GM19238 (cell line): ENCODE data around the gene LY6G6C.

Experiments
- DNase-seq: peaks from one replicate; pipeline ENCODE4 v3.0.0; 2011; ENCODE audit warnings: low spot score; ENCODE audit not compliant: insufficient read length

The LY6G6C gene, protein sequence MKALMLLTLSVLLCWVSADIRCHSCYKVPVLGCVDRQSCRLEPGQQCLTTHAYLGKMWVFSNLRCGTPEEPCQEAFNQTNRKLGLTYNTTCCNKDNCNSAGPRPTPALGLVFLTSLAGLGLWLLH

DNA sequence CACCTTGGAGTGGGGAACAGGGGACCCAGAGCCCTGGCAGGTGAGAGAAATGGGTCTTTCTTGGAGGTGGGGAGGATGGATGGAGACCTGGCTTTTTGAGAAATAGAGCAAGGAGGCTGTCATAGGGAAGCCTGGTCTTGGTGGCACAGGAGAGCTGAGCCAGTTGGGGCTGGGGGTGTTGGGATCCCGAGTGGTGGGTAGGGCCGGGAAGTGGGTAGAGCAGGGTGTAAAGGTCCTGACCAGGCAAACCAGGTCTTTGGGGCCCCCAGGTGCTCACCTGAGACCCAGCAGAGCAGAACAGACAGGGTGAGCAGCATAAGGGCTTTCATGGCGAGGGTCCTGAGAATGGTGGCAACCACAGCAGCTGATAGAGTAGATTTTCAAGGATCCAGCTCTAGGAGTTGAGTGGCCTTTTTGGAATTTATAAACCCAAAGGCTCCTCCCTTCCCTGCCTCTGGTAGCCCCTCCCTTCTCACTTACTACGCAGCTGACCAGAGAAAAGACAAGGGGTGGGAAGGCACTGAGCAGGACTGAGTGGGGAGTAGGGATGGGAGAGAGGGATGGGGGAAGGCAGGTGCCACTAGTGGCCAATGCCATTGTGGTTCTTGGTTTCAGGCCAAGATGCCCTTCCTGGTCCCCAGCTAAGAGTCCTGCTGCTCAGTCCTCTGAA is at the start of gene LY6G6C:
LY6G6C (minus strand) TSS at position 396 of the 670 bp plus-strand sequence; CDS start at position 329, 67 bp downstream.
- no peak for DNase-seq

DNA sequence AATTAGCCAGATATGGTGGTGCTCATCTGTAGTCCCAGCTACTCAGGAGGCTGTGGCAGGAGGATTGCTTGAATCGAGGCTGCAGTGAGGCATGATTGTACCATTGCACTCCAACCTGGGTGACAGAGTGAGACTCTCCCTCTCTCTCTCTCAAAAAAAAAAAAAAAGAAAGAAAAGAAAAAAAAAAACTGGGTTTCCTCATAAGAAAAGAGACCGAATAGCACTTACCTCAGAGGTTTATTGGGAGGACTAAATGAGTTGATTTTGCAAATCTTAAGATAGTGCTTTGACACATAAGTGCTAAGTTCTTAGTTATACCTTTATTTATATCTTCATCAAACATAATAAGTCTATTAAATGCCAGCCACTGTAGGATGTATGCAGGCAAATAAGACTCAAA is 49.3 kb upstream of the LY6G6C start:
- no peak for DNase-seq

DNA sequence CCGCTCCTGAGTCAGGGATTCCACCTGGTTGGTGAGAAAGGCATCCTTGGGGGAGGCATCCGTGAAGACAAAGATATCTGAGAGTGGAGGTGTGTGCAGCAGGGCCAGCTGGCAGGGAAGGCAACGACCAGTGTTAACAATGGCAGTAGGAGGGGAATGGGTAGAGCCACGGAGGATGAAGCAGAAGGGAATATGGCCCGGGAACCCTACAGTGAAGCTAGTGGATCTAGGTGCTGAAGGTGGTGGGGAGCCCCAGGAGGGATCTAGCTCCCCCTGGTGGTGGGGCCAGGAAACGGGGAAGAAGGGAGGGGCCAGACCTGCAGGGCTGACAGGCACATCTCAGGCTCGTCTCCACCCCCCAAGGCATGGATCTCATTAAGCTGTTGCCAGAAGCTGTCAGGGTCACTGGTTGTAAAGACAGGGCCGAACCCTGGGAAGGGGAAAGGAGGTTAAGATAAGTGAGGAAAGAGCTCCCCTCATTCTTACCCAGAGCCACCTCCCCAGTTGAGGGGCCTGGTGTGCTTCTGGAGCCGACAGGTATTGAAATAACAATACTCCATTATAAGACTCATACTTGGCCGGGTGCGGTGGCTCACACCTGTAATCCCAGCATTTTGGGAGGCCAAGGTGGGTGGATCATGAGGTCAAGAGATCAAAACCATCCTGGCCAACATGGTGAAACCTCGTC is 48.3 kb upstream of the LY6G6C start:
- peak; percentile 87 for DNase-seq

DNA sequence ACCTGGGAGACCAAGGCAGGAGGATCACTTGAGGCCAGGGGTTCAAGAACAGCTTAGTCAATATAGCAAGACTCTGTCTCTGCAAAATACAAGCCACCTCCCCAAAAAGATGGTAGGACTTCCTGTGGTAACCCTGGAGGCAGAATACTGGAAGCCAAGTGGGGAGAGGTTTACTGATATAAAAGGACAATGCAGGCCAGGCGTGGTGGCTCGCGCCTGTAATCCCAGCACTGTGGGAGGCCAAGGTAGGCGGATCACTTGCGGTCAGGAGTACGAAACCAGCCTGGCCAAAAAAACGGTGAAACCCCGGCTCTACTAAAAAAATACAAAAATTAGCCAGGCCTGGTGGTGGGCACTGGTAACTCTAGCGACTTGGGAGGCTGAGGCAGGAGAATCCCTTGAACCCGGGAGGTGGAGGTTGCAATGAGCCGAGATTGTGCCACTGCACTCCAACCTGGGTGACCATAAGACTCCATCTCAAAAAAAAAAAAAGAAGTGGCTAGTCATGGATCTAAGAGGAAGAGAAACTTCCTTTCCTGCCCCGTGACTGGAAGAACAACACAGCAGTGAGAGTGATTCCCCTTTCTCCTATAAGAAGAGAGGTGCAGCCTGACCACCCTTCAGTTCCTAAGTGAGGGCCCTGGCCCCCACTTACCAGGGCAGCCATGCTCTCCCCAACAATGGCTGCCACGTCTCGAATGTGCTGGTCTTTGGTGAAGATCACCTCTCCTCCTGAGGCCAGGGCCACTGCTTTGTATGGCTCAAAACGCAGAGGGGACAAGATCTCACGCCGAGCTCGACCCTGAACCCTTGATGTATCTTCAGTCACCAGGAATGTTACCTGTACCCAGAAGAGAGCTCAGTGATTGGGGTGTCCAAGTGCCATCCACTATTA is 47.1 kb upstream of the LY6G6C start:
- DNase-seq, result no peak

DNA sequence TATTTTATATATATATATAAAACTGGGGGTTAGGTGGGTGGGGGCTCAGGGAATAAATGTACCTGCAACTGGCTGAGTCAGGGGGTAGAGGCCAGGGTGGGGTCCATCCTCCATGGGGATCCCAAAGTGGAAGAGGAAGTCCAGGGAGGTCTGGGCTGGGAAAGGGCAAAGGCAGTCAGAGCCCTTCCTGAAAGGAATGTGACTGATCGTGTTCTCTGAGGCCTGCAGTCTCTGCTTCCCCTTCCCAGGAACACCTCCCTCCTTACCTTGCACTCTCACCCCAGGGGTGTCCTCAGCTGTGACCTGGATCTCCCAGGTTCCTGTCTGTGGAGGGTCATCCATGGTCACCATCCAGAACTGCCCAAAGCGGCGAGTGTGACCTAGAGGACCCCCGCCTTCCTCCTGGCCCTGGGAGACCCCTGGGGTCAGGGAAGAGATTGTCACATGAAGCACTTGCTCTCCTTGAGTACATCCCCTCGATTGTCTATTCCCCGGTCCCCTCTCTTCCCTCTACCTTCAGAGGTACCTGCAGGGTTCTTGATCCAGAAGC is 45.6 kb upstream of the LY6G6C start:
- DNase-seq, result no peak

DNA sequence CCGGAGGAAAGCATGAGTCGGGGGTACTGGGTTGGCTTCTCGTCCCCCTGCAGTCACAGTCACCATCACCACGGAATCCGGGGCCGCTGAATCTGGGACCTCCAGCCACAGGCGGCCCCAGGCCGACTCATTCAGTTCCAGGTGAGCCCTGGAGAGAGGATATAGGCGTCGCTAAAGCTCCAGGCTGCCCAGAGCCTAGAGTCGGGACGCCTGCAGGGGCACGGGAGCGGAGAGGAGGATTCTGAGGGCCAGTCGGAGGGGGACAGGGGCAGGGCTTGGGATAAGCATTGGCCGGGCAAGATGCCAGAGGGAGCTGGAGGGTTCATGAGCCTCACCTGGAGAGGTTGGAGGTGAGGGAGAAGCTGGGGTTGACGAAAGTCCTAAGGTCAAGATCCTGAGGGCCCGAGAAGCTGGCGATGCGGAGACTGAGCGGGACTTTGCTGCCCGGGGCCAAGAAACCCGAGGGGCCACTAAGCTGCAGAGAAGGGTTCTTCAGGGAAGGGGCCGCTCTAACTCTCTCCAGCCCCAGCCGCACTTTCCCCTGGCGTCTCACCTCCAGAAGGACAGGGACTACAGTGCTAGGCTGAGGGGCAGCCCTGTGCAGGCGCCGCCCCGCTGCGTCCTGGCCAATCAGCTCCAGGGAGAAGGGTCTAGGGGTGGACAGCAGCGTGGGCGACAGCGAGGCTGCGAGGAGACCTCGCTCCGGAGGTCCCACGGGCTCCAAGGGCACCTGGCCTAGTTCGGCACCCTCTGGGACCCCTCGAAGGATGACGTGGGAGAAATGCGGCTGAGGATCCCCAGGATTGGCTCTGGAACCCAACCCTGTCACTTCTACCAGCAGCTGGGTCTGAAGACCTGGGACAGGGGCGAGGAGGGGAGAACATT is 44.6 kb upstream of the LY6G6C start:
- no peak for DNase-seq

DNA sequence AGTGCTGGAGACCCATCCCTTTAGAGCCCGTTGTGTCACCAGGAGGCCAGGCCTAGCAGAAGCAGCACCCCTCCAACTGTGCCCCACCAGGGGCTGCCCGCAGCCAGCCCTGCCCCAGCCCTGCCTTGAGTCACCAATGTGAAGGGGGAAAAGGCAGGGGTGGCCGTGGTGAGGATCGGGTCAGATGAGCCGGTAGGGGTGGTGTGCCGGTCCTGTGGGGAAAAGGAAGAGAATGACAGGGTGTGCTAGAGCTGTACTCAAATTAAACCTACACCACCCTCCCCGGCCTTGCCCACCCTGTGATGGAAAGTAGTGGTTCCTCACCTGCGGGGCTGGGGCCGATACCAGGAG is 44.0 kb upstream of the LY6G6C start:
- DNase-seq, result no peak

DNA sequence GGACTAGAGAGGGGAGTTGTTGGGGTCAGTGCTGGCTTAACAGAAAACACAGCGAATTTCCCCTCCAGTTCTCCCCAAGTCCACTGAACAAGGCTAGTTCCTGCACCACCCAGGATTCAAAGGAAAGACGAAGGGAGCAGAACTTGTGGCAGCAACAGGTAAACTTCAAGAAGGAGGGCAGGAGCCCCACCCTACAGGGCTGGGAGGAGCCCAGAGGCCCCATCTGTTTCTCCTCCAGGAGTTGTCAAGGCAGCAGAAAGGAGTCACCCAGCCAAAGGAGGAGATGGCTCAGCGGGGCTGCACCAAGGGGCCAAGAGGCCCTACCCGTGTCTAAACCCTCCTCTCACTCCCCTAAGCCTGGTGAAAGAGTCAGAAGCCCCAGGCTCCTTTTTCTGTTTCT is 42.7 kb upstream of the LY6G6C start:
- DNase-seq, result no peak

DNA sequence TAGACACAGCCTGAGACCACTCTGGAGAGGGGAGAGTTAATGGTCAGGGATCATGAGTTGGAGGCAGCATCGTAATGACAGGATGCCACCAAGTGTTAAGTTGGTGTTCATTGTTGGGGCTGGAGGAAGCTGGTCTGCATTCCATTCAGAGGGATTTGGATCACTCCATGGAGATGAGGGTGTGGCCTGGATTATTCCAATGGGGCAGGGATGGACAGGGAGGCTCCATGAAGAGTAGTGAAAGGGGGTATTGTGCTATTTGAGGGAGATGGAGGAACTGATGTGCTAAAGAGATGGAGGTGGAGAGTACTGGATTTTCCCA is 42.0 kb upstream of the LY6G6C start:
- no peak for DNase-seq

DNA sequence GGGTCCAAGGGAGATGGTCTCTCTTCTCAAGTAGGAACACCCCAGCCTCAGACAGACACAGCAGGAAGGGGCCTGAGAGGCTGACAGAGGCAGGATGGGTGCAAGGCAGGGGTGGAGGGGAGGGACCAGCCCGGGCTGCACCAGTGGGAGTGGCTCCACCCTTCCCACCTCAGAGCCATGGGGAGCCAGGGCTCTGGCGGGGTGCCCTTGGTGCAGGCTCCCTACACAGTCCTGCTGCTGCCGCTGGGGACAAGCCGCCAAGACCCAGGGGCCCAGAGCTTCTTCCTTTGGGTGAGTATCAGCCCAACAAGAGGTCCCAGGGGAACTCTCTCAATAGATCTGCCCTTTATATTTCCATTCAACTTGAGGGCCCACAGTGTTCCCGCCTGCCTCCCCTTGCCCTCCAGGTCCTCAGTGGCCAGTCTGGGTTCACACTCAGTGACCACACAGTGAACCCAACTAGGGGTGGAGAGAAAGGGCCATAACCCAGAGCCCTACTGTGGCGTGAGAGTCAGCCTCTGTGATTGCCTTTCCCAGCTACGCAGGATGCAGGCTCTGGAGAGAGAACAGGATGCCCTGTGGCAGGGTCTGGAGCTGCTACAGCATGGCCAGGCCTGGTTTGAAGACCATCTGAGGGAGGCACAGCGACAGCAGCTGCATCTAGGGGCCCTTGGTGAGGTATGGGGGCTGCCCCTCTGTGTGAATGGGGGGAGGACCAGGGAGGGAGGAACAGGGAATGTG is 41.5 kb upstream of the LY6G6C start:
- DNase-seq, result no peak

DNA sequence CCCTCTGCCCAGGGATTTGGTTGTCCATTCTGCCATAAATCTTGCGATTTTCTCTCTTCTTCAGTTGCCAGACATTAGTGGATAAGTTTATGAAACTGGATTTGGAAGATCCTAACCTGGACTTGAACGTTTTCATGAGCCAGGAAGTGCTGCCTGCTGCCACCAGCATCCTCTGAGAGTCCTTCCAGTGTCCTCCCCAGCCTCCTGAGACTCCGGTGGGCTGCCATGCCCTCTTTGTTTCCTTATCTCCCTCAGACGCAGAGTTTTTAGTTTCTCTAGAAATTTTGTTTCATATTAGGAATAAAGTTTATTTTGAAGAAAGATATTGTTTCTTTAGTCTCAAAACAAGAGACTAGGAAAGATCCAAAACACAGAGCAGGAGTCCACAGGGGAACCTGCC is 40.8 kb upstream of the LY6G6C start, which contains the start of gene SAPCD1:
SAPCD1 (plus strand) TSS at position 301 of the 400 bp plus-strand sequence. CDS start 399 bp downstream, outside the sequence.
- no peak for DNase-seq

DNA sequence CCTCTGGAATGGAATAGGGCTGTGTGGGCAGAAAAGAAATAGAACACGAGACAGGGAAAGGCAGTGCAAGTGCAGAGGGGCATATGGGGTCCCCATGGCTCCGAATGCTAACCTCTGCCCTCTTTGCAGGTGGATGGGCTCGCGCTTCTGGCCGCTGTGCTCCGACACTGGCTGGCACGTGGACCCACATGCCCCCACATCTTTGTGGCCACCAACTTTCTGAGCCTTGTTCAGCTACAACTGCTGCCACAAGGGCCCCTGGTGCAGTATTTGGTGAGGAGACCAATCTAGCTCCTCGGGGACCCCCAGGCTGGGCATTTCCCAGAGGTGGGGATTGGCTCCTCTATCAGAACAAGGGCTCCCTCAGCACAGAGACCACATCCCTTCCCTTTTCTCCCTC is 39.8 kb upstream of the LY6G6C start:
- no peak for DNase-seq

DNA sequence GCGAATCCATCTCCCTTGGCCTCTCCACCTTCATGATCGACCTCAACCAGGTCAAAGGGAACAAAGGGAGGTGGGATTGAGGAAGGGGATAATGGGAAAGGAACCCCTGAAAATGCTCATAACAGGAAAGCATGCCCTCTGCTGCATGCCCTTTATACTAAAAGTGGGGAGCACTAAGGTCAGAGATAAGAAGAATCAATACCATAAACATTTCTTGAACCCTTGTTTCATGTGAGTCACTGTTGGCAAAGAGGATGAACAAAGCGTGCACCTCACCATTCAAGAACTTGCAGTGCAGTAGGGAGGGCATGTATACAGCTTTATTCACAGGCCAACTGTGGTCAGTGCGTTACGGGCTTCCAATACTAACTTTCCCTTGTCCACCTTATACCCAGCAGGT is 39.2 kb upstream of the LY6G6C start:
- DNase-seq, result no peak

DNA sequence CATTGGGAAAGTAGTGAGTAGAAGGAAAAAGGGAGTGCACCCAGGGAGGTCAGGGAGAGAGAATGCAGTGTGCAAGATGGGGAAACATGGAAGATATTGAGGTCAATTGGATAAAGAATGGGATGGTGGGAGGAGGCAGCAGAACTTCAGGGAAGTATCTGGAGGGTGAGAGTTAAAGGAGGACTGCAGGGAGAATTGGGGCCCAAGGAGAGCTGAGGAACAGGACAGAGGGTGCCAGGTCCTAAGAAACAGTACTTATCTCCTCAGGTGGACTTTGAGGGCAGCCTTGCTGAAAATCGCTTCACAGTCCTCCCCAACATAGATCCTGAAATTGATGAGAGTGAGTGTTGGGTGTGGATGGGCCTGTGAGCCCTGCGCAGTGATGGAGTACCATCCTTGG is 36.7 kb upstream of the LY6G6C start:
- DNase-seq, result no peak

DNA sequence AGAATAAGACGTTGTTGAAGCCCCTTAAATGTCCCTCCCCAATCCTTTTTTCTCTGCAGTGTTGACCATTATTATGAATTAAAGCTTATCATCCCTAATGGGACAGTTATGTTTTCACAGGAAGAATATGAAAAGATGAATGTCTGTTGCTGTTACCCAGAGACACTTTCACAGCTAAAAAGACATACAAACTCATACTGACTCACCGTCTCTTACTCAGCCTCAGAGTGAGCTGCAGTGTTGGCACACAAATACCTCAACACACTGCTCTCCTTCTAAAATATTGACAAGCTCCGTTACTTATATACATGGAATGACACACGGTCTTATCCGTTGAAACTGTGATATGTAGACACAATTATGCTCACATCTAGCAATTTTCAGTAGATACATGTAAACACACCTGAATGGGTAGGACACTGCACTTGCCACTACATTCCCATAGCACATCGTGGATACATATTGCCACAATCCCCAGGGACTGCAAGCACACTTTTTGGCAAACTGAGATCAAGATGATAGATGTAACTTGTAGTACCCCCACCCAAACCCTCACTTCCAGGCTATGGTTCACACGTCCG is 31.3 kb upstream of the LY6G6C start:
- DNase-seq, result no peak

DNA sequence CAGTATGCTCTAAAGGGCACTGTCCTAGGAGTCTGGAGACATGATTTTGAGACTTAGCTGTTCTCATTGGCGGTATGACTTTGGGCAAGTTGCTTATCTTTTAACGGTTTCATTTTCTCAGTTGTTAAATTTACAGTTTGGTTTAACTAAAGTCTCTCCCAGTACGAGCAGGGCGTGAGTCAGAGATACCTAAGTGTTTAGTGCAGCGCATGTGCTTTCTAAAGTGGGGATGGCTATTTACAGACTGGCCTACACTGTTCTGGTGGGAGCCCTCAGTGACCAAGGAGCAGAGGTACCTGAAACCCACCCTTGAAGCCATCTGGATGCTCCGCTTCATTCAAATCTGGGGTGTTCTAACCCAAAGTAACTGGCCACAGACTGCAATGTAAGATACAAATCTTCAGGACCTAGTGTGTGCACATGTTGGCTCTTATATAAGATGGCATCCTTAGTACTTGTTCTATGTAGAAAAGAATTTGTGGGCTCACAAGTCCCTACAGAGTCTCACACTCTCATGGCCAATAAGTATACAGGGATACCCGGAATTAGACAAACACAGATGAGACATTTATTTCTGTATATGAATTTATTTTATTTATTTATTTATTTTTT is 29.0 kb upstream of the LY6G6C start:
- no peak for DNase-seq

DNA sequence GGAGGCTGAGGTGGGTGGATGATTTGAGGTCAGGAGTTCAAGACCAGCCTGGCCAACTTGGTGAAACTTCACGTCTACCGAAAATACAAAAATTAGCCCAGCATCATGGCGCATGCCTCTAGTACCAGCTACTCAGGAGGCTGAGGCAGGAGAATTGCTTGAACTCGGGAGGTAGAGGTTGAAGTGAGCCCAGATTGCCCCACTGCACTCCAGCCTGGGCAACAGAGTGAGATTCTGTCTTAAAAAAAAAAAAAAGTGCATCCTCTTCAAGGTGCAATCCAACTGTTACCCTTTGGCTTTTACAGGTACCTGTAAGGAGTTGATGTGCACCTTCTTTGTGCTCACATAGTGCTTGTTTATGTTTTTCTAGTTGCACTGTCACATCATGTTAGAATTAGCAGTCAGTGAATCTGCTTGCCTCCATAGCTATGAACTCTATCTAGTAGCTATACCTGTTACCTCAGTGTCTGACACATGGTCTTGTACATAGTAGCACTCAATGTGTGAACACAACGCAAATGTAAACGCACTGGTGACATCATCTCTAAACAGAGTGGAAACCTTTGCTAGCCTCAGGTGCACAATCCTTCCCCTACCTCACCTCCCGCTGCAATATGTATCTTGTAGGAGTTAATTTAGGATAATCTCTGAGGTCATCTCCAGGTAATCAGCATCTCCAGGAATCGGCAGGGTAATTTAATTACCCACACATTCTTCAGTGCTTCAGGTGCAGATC is 27.9 kb upstream of the LY6G6C start:
- DNase-seq, result no peak

DNA sequence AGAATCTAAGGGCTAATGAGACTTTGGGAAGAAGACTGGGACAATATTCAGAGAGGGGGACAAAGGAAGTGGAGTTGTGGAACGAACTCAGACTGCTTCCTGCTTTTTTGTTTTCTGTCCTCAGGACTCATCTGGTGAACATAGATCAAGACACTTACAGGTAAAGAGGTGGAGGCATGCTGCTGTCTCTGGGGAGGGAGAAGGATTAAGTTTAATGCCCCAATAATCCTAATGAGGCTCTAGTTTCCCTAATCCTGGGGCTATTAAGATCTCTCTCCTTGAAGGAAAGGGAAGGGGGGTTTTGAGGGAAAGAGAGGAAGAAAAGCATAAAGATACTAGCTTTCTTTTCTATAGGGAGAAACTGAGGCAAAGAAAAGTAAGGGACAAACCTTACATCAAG is 22.9 kb upstream of the LY6G6C start:
- DNase-seq, result no peak

DNA sequence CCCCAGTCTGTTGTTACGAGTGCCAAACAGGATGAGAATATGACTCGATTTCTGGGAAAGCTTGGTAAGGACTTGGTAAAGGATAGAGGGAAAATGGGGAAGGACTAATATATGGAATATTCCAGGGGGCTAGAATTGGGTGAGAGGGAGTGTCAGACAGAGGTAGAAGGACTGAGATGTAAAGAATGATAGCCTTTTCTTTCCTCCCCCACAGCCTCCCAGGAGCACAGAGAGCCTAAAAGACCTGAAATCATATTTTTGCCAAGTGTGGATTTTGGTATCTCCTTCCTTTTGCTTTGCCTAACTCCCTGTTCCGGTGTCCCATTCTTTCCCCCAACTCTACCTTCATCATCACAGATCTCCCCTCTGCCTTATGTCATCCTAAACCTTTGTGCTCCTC is 21.3 kb upstream of the LY6G6C start:
- no peak for DNase-seq
